NK-92 (cell line): Measurements from ENCODE around the gene CD300LG.
"Not testable (repeated sequence)": the region's sequence is repeated elsewhere in the genome, so short reads cannot be mapped to it uniquely, and the experiment has no call there.

Experiments used
- DNase-seq: peaks from one replicate; lab custom pipeline; 2025; ENCODE audit not compliant: unreplicated experiment; lab: John Stamatoyannopoulos, UW

Gene CD300LG

GRCh38 chr17:43823350-43824084, 23.5 kb upstream of the CD300LG start:
- no peak for DNase-seq

GRCh38 chr17:43825567-43825966, 21.4 kb upstream of the CD300LG start:
- no peak for DNase-seq

- DNase-seq: no peak
These were observed 20.8 kb upstream of the CD300LG start for GRCh38 chr17:43826206-43826605.

GRCh38 chr17:43827596-43827995, 19.4 kb upstream of the CD300LG start:
- DNase-seq: no peak

GRCh38 chr17:43829738-43830137, 17.2 kb upstream of the CD300LG start:
- DNase-seq: no peak

- DNase-seq: no peak
These were observed 16.4 kb upstream of the CD300LG start for GRCh38 chr17:43830510-43831140.

- no peak for DNase-seq
These were observed 15.3 kb upstream of the CD300LG start for GRCh38 chr17:43831633-43832032.

- DNase-seq: no peak
These were observed 14.6 kb upstream of the CD300LG start for GRCh38 chr17:43832168-43832975.

- DNase-seq: no peak
These were observed 13.8 kb upstream of the CD300LG start, which contains the start of gene MPP3 for GRCh38 chr17:43832976-43833829. TSS of gene MPP3 (minus strand) at chr17:43833146. CDS start at chr17:43831906, 1,240 bp downstream.

- DNase-seq: no peak
These were observed 12.9 kb upstream of the CD300LG start for GRCh38 chr17:43834106-43834505.

GRCh38 chr17:43839670-43840108, 7.3 kb upstream of the CD300LG start:
- no peak for DNase-seq

GRCh38 chr17:43840814-43841213, 6.2 kb upstream of the CD300LG start:
- DNase-seq: no peak

- no peak for DNase-seq
These were observed 5.7 kb upstream of the CD300LG start for GRCh38 chr17:43841282-43841681.

GRCh38 chr17:43842091-43842974, 4.6 kb upstream of the CD300LG start:
- DNase-seq: not testable (repeated sequence)

- DNase-seq: no peak
These were observed 4.0 kb upstream of the CD300LG start for GRCh38 chr17:43842975-43843325.

GRCh38 chr17:43844241-43844640, 2.7 kb upstream of the CD300LG start:
- no peak for DNase-seq

- DNase-seq: no peak
These were observed 1.2 kb upstream of the CD300LG start for GRCh38 chr17:43845766-43846165.

GRCh38 chr17:43846221-43846712, 709 bp upstream of the CD300LG start:
- DNase-seq: no peak

GRCh38 chr17:43848601-43849000, 1.6 kb downstream of the CD300LG start:
- no peak for DNase-seq

- DNase-seq: no peak
These were observed 2.1 kb downstream of the CD300LG start for GRCh38 chr17:43849116-43849515.
